Spinal cord (tissue), 10 donors: ENCODE data around the gene STAG3. TPM values are rescaled to one million over a fixed set of nuclear protein-coding genes. Genes with fewer than 3 reads are reported as not detected.
"Not testable (repeated sequence)": the region's sequence is repeated elsewhere in the genome, so short reads cannot be mapped to it uniquely, and the experiment has no call there.

ENCODE experiments used
- DNase-seq, 6 donors: peaks; one replicate each; pipeline versions ENCODE4 v3.0.0 to v3.0.0-alpha.2; 2013 to 2015; ENCODE audit warnings: low spot score in 6 of 6, low read depth in 4 of 6
- H3K27ac ChIP-seq: one replicate; pipeline ENCODE4 v1.5.1; 2013; ENCODE audit warnings: low read depth, low read length, control low read depth
- H3K27me3 ChIP-seq: one replicate; pipeline ENCODE4 v1.6.1; 2013; ENCODE audit warnings: low read length; ENCODE audit not compliant: control insufficient read depth, insufficient read depth
- H3K36me3 ChIP-seq: one replicate; pipeline ENCODE4 v1.6.1; 2013; ENCODE audit warnings: low read length; ENCODE audit not compliant: control insufficient read depth, insufficient read depth
- H3K4me1 ChIP-seq: one replicate; pipeline ENCODE4 v1.6.1; 2013; ENCODE audit warnings: low read length; ENCODE audit not compliant: control insufficient read depth, insufficient read depth
- H3K4me3 ChIP-seq: one replicate; pipeline ENCODE4 v1.5.1; 2013; ENCODE audit warnings: low read depth, low read length, control low read depth
- H3K9me3 ChIP-seq: one replicate; pipeline ENCODE4 v1.6.1; 2013; ENCODE audit warnings: low read length; ENCODE audit not compliant: control insufficient read depth, insufficient read depth
- WGBS: methylation state at CpG from one replicate; pipeline ENCODE4 v1.1.5; 2013; ENCODE audit warnings: missing lambda C conversion rate; ENCODE audit not compliant: insufficient coverage; 5-methylcytosine and 5-hydroxymethylcytosine counted together
- polyA plus RNA-seq, 2 donors: library from polyadenylated mRNA; unstranded; fragments of 120-200 nt; gene quantifications; one replicate each; pipeline ENCODE4 v1.2.1, GENCODE V29; 2013; ENCODE audit not compliant: insufficient read length in 2 of 2
- total RNA-seq, 2 donors: library from RNA; depleted of rRNA in 1 of 2; stranded (reverse); fragments of 120-200 nt in 1 of 2; fragments of >200 nt in 1 of 2; gene quantifications; one replicate each; pipeline versions ENCODE4 v1.2.3 to v1.2.4, GENCODE V29; 2013 to 2014
- donor health status: healthy.

STAG3 gene
- total and polyA plus RNA-seq, 4 donors = 2.1 to 67.6 (median 18.1) TPM

- Histone ChIP-seq H3K4me3 (no peak overlapping the region), H3K27ac (no peak overlapping the region), H3K36me3 (peaks cover 28% of the 10 kb centered on the region), H3K9me3 (no peaks in the 10 kb centered on the region), H3K27me3 (peaks cover 10% of the 10 kb centered on the region), H3K4me1 (peaks cover 57% of the 10 kb centered on the region)
- WGBS = 28% methylated on average over 19 of the region's 22 CpGs
- DNase-seq = no peak
Observed at GRCh38 chr7:100171840-100172239, 5.9 kb upstream of the STAG3 start.

- DNase-seq = no peak
- Histone ChIP-seq H3K27ac (no peak overlapping the region), H3K27me3 (peaks cover 2% of the 10 kb centered on the region), H3K9me3 (no peaks in the 10 kb centered on the region), H3K36me3 (peaks cover 28% of the 10 kb centered on the region), H3K4me1 (peaks cover 50% of the 10 kb centered on the region), H3K4me3 (no peak overlapping the region)
- 87% methylated on average over 8 of the region's 11 CpGs for WGBS
Observed at GRCh38 chr7:100173806-100174495, 3.8 kb upstream of the STAG3 start.

GRCh38 chr7:100174582-100174981 is 3.1 kb upstream of the STAG3 start:
- no peak for DNase-seq
- Histone ChIP-seq H3K27ac (no peak overlapping the region), H3K4me3 (no peak overlapping the region), H3K9me3 (no peaks in the 10 kb centered on the region), H3K27me3 (peaks cover 2% of the 10 kb centered on the region), H3K4me1 (peaks cover 44% of the 10 kb centered on the region), H3K36me3 (peaks cover 28% of the 10 kb centered on the region)
- 88% methylated on average over 3 of the region's 5 CpGs for WGBS

- peaks cover 23% of the 10 kb centered on the region for H3K36me3 ChIP-seq
- H3K4me3 ChIP-seq = no peak overlapping the region
Observed at GRCh38 chr7:100175296-100175935, 2.3 kb upstream of the STAG3 start.

GRCh38 chr7:100176096-100177044 is 1.3 kb upstream of the STAG3 start:
- peaks cover 28% of the 10 kb centered on the region for H3K4me1 ChIP-seq
- DNase-seq = peak in 1 of 6 donors; percentile 56
- no peak overlapping the region for H3K27ac ChIP-seq
- no peaks in the 10 kb centered on the region for H3K27me3 ChIP-seq
- H3K9me3 ChIP-seq = no peaks in the 10 kb centered on the region
- peaks cover 19% of the 10 kb centered on the region for H3K36me3 ChIP-seq
- WGBS = 61% methylated on average over 5 of the region's 14 CpGs
- peak overlapping the region; percentile 87 for H3K4me3 ChIP-seq

More at GRCh38 chr7:100175296-100175935, 2.3 kb upstream of the STAG3 start:
- H3K27me3 ChIP-seq = peaks cover 2% of the 10 kb centered on the region
- H3K27ac ChIP-seq = no peak overlapping the region
- WGBS = 74% methylated on average over 10 of the region's 14 CpGs
- DNase-seq = no peak
- peaks cover 36% of the 10 kb centered on the region for H3K4me1 ChIP-seq
- no peaks in the 10 kb centered on the region for H3K9me3 ChIP-seq

DNA sequence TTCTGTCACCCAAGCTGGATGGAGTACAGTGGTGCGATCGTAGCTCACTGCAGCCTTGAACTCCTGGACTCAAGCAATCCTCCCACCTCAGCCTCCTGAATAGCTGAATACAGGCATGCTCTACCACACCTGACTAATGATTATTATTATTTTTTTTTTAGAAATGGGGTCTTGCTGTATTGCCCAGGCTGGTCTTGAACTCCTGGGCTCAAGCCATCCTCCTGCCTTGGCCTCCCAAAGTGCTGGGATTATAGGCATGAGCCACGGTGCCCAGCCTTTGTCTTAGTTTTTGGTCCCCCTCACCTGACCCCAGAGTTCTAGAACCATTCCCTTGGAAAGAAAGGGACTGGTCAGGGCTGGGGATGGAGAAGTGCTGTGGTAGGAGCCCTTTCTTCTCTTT is 2.4 kb downstream of the STAG3 start:
- no CpG with 5 or more reads among the region's 3 CpGs for WGBS
- peaks cover 25% of the 10 kb centered on the region for H3K4me1 ChIP-seq
- not testable (repeated sequence) for H3K4me3 ChIP-seq, DNase-seq, H3K9me3 ChIP-seq, H3K27ac ChIP-seq, H3K36me3 ChIP-seq, H3K27me3 ChIP-seq

- H3K4me1 ChIP-seq, H3K27ac ChIP-seq, DNase-seq, H3K9me3 ChIP-seq, H3K27me3 ChIP-seq, H3K4me3 ChIP-seq, H3K36me3 ChIP-seq: not testable (repeated sequence)
- WGBS = 60% methylated on average over 1 of the region's 6 CpGs
Observed at GRCh38 chr7:100182616-100183015, 4.9 kb downstream of the STAG3 start.

DNA sequence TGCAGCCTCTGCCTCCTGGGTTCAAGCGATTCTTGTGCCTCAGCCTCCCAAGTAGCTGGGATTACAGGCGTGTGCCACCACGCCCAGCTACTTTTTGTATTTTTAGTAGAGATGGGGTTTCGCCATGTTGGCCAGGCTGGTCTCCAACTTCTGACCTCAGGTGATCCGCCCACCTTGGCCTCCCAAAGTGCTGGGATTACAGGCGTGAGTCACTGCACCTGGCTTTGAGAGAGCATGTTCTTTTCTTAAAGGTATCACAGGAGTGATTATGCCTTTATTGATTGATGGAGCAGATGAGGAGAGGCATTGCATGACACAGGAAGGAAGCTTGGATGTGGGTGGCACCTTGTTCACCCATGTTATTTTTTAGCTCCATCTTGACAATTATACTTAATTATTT is 5.4 kb downstream of the STAG3 start:
- not testable (repeated sequence) for H3K27ac ChIP-seq, H3K4me1 ChIP-seq, H3K27me3 ChIP-seq, H3K4me3 ChIP-seq, H3K9me3 ChIP-seq, H3K36me3 ChIP-seq, DNase-seq
- 91% methylated on average over 4 of the region's 6 CpGs for WGBS

- Histone ChIP-seq H3K4me3 (no peak overlapping the region), H3K9me3 (no peaks in the 10 kb centered on the region), H3K27me3 (no peaks in the 10 kb centered on the region), H3K27ac (no peak overlapping the region), H3K36me3 (peaks cover 2% of the 10 kb centered on the region), H3K4me1 (no peaks in the 10 kb centered on the region)
- no peak for DNase-seq
- WGBS = 71% methylated on average over 2 of the region's 2 CpGs
Observed at GRCh38 chr7:100185726-100186125, 8.0 kb downstream of the STAG3 start.
